GM12875 (cell line): ENCODE data around the gene FOXK1.
A peak's percentile ranks its signal among the peaks of the same experiment; 100 is the strongest.

Experiments used
- H3K4me3 ChIP-seq: one replicate; pipeline ENCODE4 v1.5.1; 2011; ENCODE audit warnings: low read depth, low read length, control low read depth
- CTCF ChIP-seq: IDR thresholded peaks from 2 replicates; pipeline ENCODE4 v1.5.1; 2011; ENCODE audit warnings: low read depth, mild to moderate bottlenecking, control low read depth, inconsistent platforms, low read length, moderate library complexity, borderline replicate concordance; ENCODE audit not compliant: insufficient read depth

FOXK1 gene

GRCh38 chr7:4808026-4808425, 125.9 kb downstream of the FOXK1 start:
- H3K4me3 ChIP-seq, result no peak overlapping the region

GRCh38 chr7:4808565-4808964, 126.5 kb downstream of the FOXK1 start:
- no peak overlapping the region for H3K4me3 ChIP-seq
- no peak for TF ChIP-seq CTCF

More at GRCh38 chr7:4808026-4808425, 125.9 kb downstream of the FOXK1 start:
- no peak for TF ChIP-seq CTCF

- H3K4me3 ChIP-seq, result peak overlapping the region; percentile 10
- TF ChIP-seq CTCF, result no peak
These were observed 127.0 kb downstream of the FOXK1 start for GRCh38 chr7:4809091-4809591.

- H3K4me3 ChIP-seq, result no peak overlapping the region
- no peak for TF ChIP-seq CTCF
These were observed 127.6 kb downstream of the FOXK1 start for GRCh38 chr7:4809666-4810065.

GRCh38 chr7:4814433-4814832, 132.3 kb downstream of the FOXK1 start:
- H3K4me3 ChIP-seq, result no peak overlapping the region
- 0 out of 2 replicates have a peak, but pooled peaks have one; percentile 7 for TF ChIP-seq CTCF

GRCh38 chr7:4815121-4815520, 133.0 kb downstream of the FOXK1 start:
- no peak overlapping the region for H3K4me3 ChIP-seq

More at GRCh38 chr7:4815121-4815520, 133.0 kb downstream of the FOXK1 start:
- no peak for TF ChIP-seq CTCF
